GM12872 (cell line): Measurements from ENCODE around the gene MKRN3.

ENCODE experiments used
- CTCF ChIP-seq: IDR thresholded peaks from 3 replicates; pipeline ENCODE4 v1.5.1; 2011; ENCODE audit warnings: low read depth, mild to moderate bottlenecking, low read length, moderate library complexity; ENCODE audit not compliant: insufficient read depth

Gene MKRN3

GRCh38 chr15:23606226-23606625 lies 40.8 kb downstream of the MKRN3 start:
- TF ChIP-seq CTCF = no peak

GRCh38 chr15:23616536-23616935 lies 51.1 kb downstream of the MKRN3 start:
- no peak for TF ChIP-seq CTCF
